GM19468 (cell line): ENCODE results near the gene RRM1.
"Not testable (repeated sequence)": the region's sequence is repeated elsewhere in the genome, so short reads cannot be mapped to it uniquely, and the experiment has no call there.

Source experiments
- ATAC-seq: cut with Tn5 transposase; IDR thresholded peaks from one replicate; pipeline ENCODE4 v1.9.1; 2021; ENCODE audit warnings: mild to moderate bottlenecking, moderate library complexity, moderate number of reproducible peaks; ENCODE audit not compliant: unreplicated experiment; ENCODE audit errors: extremely low read depth

The RRM1 gene

GRCh38 chr11:4127357-4127756 is 32.8 kb downstream of the RRM1 start:
- ATAC-seq, result no peak

GRCh38 chr11:4130219-4130618 is 35.6 kb downstream of the RRM1 start:
- ATAC-seq, result not testable (repeated sequence)

- ATAC-seq, result no peak
These were observed 40.2 kb downstream of the RRM1 start for GRCh38 chr11:4134806-4135205.

GRCh38 chr11:4138497-4138896 is 43.9 kb downstream of the RRM1 start:
- no peak for ATAC-seq

DNA sequence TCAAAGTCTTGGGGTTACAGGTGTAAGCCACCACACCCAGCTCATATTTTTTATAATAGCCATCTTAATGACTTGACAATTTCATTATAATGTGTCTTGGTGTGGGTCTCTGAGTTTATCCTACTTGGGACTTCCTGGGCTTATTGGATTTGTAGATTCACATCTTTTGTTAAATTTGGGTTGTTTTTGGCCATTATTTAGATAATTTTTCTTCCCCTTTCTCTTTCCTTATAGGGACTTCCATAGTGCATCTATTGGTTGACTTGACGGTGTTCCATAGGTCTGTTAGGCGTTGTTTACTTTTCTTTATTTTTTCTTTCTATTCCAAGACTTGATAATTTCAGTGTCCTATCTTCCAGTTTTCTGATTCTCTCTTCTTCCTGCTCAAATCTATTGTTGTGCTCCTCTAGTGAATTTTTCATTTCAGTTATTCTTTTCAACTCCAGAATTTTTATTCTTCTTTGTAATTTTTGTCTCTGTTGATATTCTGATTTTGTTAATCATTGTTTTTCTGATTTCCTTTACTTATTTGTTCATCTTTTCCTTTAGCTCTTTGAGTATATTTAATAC is 45.6 kb downstream of the RRM1 start:
- no peak for ATAC-seq

DNA sequence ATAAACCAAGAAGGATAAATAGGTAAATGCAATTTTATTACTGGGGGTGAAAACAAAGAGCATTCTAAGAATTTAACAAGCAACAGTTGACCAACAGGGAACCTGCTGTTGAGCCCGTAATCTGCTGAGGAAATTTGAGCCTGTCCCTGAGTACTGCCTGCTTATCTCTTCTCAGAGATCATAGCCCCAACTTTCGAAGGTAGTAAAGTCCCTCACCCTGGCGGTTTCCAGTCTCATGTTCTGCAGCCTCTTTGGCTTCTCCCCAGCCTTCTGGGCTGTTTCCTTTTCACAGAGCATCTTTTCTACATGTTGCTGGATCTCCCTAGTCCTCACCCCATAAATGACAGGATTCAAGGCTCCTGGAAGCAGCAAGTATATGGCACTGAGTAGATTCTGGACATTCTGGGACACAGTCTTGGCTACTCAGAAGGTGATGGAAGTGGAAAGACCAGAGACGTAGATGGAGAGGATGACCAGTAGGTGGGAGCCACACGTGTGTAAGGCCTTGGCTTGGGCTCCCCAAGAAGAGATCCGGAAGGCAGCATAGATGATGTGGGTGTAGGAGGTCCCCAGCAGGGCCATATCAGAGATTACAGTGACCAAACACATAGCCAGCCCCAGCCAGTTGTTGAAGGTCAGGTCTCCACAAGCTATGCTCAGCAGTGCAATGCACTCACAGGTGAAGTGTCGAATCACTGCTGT is 51.6 kb downstream of the RRM1 start:
- ATAC-seq, result no peak

DNA sequence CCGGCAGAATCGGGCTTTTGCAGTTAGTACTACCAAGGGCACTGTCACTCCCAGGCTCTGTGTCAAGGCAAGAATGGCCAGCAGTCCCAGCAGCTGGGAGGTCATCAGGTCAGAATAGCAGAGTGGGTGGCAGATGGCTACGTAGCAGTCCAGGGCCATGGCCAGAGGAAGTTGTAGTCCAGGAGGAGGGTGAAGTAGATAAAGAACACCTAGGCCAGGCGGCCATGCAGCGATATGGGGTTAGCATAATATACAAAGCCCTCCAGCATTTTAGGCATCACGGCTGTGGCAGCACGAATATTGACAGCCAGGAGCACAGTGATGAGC is 52.1 kb downstream of the RRM1 start:
- ATAC-seq, result no peak

DNA sequence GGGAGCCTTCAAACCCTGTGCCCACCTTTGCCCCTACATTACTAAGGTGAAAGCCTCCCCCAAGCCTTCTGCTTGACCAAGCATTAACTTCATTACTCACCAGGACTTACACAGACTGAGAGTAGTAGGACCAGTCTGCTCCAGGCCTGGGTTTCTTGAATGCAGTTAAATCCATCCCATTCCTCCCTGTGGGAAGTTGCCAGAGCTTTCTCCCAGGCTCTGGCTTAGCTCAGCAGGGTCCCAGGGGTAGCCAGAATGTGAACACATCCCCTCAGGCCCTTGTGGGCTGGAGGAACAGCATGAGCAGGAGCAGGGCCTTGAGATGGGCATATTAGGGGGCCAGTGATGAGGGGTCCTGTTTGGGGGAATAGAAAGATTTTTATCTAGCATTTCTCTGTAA is 59.9 kb downstream of the RRM1 start:
- no peak for ATAC-seq

DNA sequence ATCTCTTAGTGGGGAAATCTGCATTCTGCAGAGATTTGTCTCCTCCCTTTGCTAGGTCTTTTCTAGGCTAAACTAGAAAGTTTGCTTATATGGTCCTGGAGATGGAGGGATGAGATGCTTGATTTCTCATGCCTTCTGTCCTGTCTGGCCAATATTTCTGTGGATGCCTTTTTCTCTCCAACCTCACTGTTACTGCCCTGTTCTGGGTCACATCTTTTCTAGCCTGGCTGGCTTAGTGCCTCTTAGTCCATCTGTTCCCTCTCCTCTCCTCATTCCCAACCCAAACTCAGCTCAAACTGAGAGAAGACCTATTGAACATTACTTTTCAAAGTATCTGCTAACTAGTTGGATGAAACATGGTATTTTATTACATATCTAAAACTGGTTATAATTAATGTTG is 62.0 kb downstream of the RRM1 start:
- no peak for ATAC-seq

- ATAC-seq, result not testable (repeated sequence)
These were observed 64.2 kb downstream of the RRM1 start for GRCh38 chr11:4158818-4159217.

DNA sequence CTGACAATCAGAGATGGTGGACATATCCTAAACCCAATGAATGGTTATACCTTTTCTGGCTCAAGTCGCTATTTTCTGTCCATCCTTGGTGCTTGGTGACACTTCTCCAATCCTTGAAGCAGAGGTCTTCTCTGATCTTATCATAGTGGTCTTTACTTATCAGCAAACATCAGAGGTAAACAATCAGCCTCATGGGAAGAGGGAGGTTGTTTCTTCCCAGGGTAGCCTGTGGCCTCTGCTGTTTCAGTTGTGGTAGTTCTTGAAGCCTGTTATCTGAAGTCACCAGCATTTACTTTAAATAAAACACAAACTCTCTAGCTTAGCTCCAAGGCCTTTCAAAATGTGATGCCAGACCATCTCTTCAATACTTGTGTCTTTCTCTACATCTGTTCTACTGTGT is 66.7 kb downstream of the RRM1 start:
- ATAC-seq, result no peak

DNA sequence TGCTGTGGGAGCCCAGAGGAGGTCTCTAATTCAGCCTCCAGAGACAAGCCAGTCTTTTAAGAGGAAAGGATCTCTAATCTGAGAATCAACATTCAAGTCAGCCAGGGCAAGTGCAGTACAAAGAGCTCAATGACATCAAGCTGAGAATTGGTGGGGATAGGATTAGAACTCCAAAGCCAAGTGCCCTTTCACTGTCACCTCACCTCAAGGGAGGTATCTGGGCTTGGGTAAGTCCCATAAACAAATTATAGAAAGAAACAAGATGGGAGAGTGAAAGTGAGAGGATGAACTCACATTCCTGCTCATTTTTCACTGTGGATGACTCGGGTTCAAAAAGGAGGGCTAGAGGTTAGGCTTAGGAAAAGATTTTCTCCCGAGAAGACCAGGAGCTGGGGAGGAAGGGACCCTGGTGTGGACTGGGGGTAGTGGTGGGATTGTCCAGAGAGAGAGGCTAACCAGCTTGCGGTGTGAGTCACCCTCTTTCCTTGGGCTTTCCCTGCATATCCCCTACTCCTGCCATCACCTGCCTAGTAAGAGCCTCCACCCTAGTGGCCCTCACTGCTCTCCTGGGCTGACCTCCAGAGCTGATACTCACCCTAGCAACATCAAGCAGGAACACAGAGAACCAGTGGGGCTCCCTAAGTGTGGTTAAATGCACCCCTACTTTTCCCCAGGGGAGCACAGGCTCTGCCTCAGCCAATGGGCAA is 70.4 kb downstream of the RRM1 start:
- ATAC-seq, result no peak

DNA sequence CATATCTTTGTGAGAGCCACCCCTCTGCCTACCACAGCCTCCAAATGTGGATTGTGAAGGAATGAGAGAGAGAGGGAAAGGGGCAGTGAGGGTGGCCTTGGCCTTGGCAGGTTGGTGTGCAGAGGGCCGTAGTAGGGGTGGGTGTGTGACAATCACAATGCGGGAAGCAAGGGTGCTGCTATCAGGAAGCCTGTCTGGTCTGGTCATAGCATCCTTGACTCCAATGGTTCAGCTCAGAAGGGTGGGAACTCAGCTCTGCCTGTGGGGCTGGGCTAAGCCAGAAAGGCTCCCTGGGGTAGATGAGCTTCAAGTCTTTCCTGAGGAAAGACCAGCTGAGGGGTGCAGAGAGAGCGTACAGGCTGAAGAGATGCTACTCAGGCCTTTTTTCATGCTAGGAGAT is 72.7 kb downstream of the RRM1 start:
- ATAC-seq, result no peak

DNA sequence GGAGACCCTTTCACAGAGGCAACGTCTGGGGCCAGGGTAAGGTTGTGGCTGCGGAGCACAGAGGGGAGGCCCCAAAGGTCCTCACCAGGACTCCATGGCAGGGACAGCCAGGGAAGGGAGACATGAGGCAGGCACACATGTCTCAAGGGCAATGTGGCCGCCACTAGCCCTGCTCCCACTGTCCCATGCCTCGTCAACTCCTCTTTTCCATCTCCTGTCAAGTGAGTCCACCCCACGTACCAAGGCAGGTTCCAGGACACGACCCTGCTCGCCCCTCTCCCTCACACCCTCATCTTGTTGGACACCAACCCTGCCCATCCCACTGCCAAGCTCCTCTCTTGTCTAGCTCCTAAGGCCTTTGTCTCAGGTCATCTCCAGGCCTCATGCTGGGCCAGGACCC is 73.2 kb downstream of the RRM1 start:
- ATAC-seq, result no peak

GRCh38 chr11:4175620-4176350 is 81.2 kb downstream of the RRM1 start:
- ATAC-seq, result not testable (repeated sequence)

DNA sequence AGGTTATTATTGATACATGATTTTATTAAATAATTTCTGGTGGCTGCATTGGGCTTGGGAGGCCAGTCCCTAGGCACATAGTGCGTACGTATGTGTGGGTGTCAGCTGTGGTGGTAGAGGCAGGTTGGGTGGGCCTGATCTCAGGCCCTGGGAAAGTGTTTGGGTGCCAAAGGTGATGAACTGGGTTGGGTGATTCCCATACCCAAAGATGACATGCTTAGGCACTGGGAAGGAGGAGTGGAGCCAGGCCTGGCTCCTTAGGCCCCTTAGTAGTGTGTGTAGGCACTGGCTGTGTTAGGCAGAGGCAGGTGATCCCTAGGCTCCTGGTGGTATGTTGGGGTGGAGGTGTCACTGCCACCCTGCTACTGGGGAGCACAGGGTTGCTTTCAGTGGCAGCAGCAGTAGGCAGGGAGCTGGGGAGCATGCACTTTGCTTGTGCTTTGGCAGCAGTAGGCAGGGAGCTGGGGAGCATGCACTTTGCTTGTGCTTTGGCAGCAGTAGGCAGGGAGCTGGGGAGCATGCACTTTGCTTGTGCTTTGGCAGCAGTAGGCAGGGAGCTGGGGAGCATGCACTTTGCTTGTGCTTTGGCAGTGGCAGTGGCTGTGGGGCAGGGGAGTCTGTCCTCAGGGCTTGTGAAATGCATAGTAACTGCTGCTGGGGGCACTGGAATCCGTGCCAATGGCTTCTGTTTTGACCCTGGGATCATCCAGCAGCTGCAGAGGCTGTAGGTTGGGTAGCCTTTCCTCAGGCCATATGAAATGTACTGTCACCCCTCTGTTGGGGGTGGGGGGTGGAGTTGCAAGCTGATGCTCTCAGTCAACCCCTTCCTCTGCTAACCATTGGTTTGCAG is 84.4 kb downstream of the RRM1 start:
- no peak for ATAC-seq

DNA sequence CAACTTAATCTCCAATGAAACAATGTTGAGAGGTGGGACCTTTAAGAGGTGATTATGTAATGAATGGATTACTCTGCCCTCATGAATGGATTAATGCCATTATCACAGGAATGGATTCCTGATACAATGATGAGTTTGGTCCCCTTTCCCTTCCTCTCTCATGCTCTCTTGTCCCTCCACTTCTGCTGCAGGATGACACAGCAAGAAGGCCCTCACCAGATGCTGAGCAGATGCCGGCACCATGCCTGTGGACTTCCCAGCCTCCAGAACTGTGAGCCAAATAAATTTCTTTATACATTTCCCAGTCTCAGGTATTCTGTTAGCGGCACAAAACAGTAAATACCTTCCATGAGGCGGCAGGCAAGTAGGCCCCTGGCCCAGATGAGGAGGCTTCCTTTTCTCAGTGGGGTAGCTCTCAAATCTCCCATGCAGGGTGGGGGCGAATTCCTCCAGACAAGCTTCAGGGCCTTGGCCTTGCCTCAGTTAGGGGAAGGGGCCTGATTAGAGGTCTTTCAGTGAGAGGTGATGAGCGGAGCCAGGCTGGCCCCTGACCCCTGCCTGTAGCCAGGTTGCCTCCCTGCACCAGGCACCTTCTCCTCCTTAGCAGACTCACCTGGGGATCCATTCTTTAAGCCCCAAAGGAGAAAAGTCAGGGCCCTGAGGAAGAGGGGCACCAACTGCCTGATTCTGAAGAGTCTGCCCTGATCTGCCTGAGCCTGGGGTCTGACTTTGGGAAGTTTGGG is 86.0 kb downstream of the RRM1 start:
- no peak for ATAC-seq

- no peak for ATAC-seq
These were observed 87.5 kb downstream of the RRM1 start for GRCh38 chr11:4181782-4182721.
